ENCODE results near the gene TMEM259. TPM values are rescaled to one million over a fixed set of nuclear protein-coding genes. Genes with fewer than 3 reads are reported as not detected.

The TMEM259 gene
- total RNA-seq, 1 experiment from 2014 or later: 46.9 TPM

GRCh38 chr19:962683-963400 lies 58.1 kb downstream of the TMEM259 start:
- no peak for DNase-seq (ENCODE audit: low read depth)

GRCh38 chr19:961866-962620 lies 58.9 kb downstream of the TMEM259 start:
- peak; percentile 15 for DNase-seq (ENCODE audit: low read depth)

DNA sequence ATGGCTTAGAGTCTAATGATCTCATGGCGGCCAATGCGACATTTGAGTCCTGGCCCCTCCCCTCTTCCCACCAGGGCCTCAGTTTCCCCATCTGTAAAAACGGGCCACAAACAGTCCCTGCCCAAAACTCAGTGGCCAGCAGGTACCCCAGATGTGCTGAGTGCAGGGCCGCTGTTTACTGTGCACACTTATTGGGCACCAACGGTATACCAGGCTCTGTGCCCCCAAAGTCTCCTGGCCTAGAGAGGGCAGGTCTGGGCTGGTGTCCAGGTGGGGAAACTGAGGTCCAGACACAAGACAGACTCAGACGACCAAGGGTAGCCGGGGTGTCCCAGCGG lies 60.4 kb downstream of the TMEM259 start:
- DNase-seq (ENCODE audit: low read depth): no peak

DNA sequence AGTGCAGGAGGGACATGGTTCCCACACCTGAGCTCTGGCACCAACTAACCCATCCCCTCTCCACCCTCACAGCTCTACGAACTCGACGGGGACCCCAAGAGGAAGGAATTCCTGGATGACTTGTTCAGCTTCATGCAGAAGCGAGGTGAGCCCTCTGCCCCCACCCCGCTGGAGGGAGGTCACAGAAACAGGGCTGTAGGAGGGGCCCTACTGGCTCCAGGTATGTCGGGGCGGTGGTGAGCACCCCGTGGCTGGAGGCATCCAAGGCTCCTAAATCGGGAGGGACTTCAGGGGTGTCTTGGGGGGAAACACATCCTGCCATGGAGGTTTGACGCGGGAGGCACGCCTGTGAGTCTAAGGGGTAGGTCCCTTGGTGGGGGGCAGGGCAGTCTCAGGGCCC lies 60.9 kb downstream of the TMEM259 start:
- no peak for DNase-seq (ENCODE audit: low read depth)

Other genes with a start within 250 kb of the TMEM259 start
- gene PTBP1, start 223.7 kb downstream of the TMEM259 start, total RNA-seq (2014; rRNA removed; shearing (Covaris generic)): 112 and 121 TPM in 2 replicates
- not detected in 2 replicates for gene PLPPR3, start 199.2 kb downstream of the TMEM259 start, total RNA-seq (2014; rRNA removed; shearing (Covaris generic))
- not detected in 2 replicates for gene AZU1, start 193.3 kb downstream of the TMEM259 start, total RNA-seq (2014; rRNA removed; shearing (Covaris generic))
- not detected in 2 replicates for gene PRTN3, start 180.1 kb downstream of the TMEM259 start, total RNA-seq (2014; rRNA removed; shearing (Covaris generic))
- not detected in 2 replicates for gene ELANE, start 168.8 kb downstream of the TMEM259 start, total RNA-seq (2014; rRNA removed; shearing (Covaris generic))
- gene CFD, start 161.5 kb downstream of the TMEM259 start, total RNA-seq (2014; rRNA removed; shearing (Covaris generic)): 0.29 and 0.60 TPM in 2 replicates
- 15.1 and 16.5 TPM in 2 replicates for gene MED16, start 127.9 kb downstream of the TMEM259 start, total RNA-seq (2014; rRNA removed; shearing (Covaris generic))
- gene RNU6-9, start 127.6 kb downstream of the TMEM259 start, total RNA-seq (2014; rRNA removed; shearing (Covaris generic)): not detected in 2 replicates
- gene R3HDM4, start 107.9 kb downstream of the TMEM259 start, total RNA-seq (2014; rRNA removed; shearing (Covaris generic)): 19.7 and 29.3 TPM in 2 replicates
- not detected in 2 replicates for gene KISS1R, start 103.8 kb downstream of the TMEM259 start, total RNA-seq (2014; rRNA removed; shearing (Covaris generic))
- gene ARID3A, start 95.1 kb downstream of the TMEM259 start, total RNA-seq (2014; rRNA removed; shearing (Covaris generic)): 5.3 and 5.6 TPM in 2 replicates
- 47.7 and 67.0 TPM in 2 replicates for gene WDR18, start 36.8 kb downstream of the TMEM259 start, total RNA-seq (2014; rRNA removed; shearing (Covaris generic))
- gene GRIN3B, start 20.7 kb downstream of the TMEM259 start, total RNA-seq (2014; rRNA removed; shearing (Covaris generic)): 0.20 and 0.24 TPM in 2 replicates
- gene RNU6-2, start 399 bp upstream of the TMEM259 start, total RNA-seq (2014; rRNA removed; shearing (Covaris generic)): not detected in 2 replicates
- 179 and 199 TPM in 2 replicates for gene CNN2, start 5.5 kb upstream of the TMEM259 start, total RNA-seq (2014; rRNA removed; shearing (Covaris generic))
- gene ABCA7, start 19.0 kb upstream of the TMEM259 start, total RNA-seq (2014; rRNA removed; shearing (Covaris generic)): 1.5 and 3.4 TPM in 2 replicates
- 0.98 and 1.3 TPM in 2 replicates for gene ARHGAP45, start 46.0 kb upstream of the TMEM259 start, total RNA-seq (2014; rRNA removed; shearing (Covaris generic))
- 128 and 158 TPM in 2 replicates for gene POLR2E, start 74.3 kb upstream of the TMEM259 start, total RNA-seq (2014; rRNA removed; shearing (Covaris generic))
- 386 and 470 TPM in 2 replicates for gene GPX4, start 82.9 kb upstream of the TMEM259 start, total RNA-seq (2014; rRNA removed; shearing (Covaris generic))
- gene SBNO2, start 153.1 kb upstream of the TMEM259 start, total RNA-seq (2014; rRNA removed; shearing (Covaris generic)): 12.1 and 16.3 TPM in 2 replicates
- gene STK11, start 184.7 kb upstream of the TMEM259 start, total RNA-seq (2014; rRNA removed; shearing (Covaris generic)): 19.8 and 34.9 TPM in 2 replicates
- gene CBARP, start 216.9 kb upstream of the TMEM259 start, total RNA-seq (2014; rRNA removed; shearing (Covaris generic)): 0.48 and 0.88 TPM in 2 replicates
- 41.8 and 78.0 TPM in 2 replicates for gene ATP5F1D, start 220.6 kb upstream of the TMEM259 start, total RNA-seq (2014; rRNA removed; shearing (Covaris generic))
- gene MIDN, start 227.5 kb upstream of the TMEM259 start, total RNA-seq (2014; rRNA removed; shearing (Covaris generic)): 3.2 and 4.1 TPM in 2 replicates
- 44.2 and 66.8 TPM in 2 replicates for gene CIRBP, start 248.2 kb upstream of the TMEM259 start, total RNA-seq (2014; rRNA removed; shearing (Covaris generic))